Non-pigmented ciliary epithelial cell (primary cell): ENCODE results near the gene POP5.

Source experiments
- DNase-seq: peaks from one replicate; pipeline ENCODE4 v3.0.0-alpha.2; 2010; ENCODE audit warnings: low read depth

Gene POP5

DNA sequence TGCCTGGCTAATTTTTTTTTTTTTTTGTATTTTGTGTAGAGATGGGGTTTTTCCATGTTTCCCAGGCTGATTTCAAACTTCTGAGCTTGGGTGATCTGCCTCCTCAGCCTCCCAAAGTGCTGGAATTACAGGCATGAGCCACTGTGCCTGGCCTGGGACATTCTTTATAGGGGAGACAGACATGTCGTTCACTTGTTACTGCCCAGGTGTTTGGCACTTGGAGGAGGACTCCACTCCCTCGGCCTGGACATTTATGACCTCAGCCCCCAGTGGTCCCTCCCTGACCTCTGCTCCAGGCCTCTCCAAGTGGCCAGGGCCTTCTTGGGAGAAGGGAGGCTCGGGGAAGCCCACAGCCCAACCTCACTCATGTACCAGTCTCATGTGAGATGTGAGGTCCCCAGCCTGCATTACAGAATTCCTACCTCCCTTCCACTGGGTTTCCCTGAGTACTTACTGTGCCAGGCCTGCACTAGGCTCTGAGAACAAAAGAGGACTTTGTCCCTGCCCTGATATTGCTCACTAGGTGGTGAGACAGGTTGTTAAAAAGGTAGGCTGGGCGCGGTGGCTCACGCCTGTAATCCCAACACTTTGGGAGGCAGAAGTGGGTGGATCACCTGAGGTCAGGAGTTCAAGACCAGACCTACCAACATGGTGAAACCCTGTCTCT is 9.7 kb upstream of the POP5 start:
- DNase-seq = no peak

DNA sequence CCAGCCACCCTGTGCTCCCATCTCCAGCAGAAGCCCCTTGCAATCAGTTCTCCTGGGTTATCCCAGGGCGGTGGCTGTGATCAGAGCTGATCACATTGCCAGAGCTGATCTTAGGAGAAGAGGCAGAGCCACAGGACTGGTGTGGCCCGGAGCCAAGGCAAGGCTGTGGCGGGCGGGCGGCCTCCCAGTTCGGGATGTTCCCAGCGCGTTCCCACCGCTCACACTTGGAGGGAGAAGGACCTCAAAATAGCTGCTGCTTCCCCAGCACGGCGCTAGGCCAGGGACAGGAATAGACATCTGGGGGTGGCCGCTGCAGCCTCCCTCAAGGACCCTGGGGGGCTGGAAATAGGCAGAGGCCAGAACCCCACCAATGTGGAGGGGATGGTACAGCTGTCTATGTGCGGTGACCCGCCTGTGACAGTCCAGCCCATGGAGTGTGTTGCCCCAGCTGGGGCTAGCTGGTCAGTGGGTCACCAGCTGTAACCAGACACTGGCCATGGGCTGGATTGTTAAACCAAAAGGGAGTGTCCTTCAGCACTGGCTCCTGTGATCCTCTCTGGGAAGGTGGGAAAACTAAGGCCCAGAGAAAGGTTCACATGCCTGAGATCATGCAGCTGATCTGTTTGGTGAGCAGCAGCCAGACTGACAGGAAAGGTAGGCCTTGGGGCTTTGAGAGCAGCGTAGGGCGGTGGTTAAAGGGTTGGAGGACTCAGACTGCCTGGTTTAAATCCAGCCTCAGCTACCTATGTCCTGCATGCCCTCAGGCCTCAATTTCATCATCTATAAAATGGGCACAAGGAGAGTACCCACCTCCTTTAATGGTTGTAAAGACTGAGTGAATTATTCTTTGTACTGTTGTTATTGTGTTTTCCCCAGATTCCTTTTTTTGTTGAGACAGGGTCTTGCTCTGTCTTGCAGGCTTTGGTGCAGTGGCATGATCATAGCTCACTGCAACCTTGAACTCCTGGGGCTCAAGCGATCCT is 8.0 kb upstream of the POP5 start:
- no peak for DNase-seq

DNA sequence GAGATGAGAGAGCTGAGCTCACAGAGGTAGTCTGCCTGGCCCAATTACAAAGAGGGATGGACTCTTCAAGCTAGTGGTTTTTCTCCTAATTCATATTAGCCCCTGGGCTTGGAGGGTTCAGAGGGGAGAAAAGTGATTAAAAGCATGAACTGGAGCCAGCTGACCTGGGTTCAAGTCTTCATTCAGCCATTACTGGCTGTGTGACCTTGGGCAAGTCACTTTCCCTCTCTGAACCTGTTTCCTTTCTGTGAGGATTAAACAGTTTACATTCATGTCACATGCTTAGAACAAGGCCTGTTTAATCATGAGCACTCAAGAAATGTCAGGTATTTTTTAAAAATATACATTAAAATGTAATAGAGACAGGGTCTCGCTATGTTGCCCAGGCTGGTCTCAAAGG is 7.2 kb upstream of the POP5 start:
- no peak for DNase-seq

DNA sequence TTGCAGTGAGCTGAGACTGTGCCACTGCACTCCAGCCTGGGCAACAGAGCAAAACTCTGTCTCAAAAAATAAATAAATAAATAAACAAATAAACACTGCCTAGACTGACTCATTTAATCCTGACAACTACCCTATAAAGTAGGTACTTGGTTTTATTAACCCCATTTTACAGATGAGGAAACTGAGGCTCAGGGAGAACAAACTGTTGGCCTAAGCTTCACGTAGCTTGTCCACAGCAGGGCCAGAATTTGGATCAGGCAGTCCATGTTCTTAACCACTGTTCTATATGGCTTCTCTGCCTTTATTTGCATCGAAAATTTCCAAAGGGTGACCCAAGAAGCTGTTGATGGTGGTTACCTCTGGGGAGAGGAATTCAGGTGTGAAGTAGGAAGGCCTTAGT is 5.7 kb upstream of the POP5 start:
- DNase-seq = no peak

DNA sequence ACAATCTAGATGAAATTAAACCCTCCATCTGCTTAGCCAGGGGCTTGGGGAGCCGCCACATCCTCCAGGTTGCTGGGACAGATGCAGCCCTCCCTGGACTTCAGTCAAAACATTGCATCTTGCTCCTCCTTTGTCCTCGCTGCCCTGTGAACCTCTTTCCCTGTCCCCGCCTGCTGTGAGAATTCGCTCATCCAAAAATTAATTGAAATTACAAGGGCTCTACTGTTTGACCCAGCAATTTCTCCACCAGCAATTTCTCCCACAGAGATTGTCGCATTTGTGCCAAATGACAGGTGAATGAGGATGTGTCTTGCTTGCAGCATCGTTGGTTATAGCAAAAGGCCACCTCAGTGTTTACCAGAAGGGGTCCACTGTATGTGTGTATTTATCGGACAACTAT is 5.0 kb upstream of the POP5 start:
- no peak for DNase-seq

DNA sequence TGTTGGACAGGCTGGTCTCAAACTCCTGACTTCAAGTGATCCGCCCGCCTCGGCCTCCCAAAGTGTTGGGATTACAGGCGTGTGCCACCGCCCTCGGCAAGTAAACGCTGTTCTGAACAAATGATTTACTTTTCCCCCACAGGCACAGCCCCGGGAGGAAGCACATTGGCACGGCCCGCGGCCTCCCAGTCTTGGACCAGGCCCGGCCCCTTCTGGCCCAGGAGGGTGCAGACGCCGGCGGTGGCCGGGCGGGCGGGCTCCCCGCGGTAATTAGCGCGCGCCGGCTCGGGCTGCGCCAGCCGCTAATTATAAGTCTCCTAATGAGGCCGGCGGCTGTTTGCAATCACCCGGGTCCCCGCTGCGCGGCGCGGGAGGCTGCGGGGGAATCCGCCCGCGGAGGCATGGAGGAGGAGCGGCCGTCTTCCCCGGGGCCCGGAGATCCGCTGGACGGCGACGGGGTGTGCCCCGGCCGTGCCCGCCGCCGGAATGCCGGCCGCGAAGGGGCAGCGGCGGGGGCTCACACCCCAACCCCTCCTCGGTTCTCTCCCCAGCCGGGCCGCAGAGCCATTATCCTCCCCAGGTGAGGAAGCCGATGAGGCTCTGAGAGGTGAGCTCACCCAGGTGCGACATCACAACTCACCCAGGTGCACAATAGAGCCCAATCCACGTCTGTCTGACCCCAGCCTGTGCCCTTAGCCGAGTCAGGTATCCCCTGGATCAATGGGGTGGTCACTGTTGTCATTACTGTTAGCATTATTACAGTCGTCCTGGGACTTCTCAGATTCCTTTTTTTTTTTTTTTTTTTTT is 3.3 kb upstream of the POP5 start:
- no peak for DNase-seq

DNA sequence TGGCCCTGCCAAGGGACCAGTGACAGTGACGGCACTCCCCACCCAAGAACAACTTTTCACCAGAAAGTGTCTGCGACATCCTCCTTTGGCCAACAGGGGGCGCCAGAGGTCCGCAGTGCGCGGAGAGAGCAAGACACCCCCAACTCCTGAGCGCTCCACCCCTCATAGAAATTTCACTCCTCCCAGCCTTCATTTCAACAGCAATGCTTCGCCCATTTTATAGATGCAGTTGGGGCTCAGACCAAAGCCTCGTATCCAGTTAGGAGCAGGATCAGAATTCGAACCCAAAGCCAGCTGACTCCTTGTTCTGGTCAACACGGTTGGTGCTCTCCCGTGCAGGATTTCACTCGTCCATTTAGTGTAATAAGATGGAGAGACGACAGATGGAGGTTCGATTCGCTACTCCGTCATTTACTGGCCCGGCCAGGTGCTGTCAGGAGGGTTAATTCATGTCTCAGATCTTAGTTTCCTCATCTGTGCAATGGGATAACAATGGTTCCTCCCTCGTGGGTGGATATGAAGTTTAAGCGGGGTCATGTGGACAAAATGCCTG is 2.4 kb upstream of the POP5 start:
- no peak for DNase-seq

DNA sequence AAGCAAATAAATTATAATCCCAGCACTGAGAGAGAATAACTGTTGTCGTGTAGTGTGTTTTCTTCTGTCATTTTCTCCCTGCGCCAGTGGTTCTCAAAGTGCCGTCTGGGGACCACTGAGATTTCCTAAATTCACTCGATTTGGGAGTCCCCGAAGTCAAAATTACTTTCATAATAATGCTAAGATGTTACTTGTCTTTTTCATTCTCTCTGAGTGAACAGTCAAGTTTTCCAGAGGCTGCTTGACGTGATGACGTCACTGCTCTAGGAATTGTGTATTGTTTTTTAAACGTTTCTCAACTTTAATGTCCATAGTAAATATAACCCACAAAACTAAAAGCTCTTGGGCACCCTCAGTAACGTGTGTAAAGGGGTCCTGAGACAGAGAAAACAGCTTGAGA is 796 bp upstream of the POP5 start:
- no peak for DNase-seq

DNA sequence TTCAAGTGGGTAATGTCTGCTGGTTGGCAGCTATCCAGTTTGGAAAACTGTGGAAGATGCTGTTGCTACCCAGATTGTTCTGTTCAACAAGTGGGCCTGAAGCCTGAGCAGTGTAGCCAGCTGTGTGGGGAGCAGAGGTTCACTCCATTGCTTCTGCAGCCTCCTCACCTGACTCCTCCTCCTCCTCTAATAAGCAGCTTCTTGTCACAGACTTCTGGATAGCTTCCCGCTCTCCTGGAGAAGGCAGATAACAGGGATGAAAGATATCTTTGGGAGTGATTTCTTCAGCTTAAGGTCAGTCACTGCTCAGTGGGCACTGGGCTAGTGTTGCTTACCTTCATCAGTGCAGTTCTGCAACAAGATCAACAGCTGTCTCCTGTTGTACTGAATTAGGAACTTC is 2.0 kb downstream of the POP5 start:
- no peak for DNase-seq

DNA sequence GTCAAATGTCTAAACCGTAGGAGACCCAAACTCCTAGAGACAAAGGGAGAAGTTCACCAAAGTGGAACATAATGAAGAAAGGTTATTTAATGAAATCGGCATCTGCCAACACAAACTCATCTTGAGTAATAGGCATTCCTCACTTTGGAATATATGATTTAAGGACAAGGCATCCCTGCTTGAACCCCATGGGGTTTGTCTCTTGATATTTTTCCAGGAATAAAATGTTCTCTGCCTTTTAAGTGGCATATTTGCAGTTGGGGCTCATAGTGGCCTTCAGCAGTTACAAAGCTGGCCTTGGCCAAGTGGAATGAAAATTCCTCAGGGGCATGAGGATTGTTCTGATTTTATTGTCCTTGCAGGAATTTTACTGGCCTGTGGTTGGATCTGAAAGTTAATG is 7.1 kb downstream of the POP5 start:
- no peak for DNase-seq

GRCh38 chr12:120573560-120573959 is 7.6 kb downstream of the POP5 start:
- DNase-seq = no peak

DNA sequence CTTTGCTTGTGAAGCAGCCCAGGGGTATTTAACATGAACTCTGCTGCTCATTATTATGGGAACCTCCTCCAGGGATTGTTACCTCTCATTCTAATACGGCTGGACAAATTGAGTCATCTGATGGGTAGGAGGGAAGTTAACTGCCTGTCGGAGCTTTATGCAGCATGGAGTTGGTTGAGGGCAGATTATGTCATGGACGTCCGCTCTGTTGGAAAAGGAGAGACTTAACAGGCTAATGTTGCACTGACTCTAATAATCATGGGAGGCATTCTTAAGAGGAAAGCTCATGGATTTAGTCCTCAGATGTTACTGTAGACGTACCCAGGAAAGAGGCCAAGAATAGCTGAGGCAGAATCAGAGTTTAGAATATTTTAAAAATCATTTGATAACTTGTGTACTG is 9.9 kb downstream of the POP5 start:
- DNase-seq = no peak

- DNase-seq = no peak
Measured at GRCh38 chr12:120563495-120563894, 17.7 kb downstream of the POP5 start.

GRCh38 chr12:120562906-120563305 is 18.3 kb downstream of the POP5 start:
- no peak for DNase-seq

GRCh38 chr12:120557589-120557988 is 23.6 kb downstream of the POP5 start:
- no peak for DNase-seq

GRCh38 chr12:120554678-120555077 is 26.5 kb downstream of the POP5 start:
- no peak for DNase-seq

- DNase-seq = no peak
Measured at GRCh38 chr12:120546050-120546386, 35.2 kb downstream of the POP5 start.

GRCh38 chr12:120544691-120545090 is 36.5 kb downstream of the POP5 start:
- DNase-seq = no peak

DNA sequence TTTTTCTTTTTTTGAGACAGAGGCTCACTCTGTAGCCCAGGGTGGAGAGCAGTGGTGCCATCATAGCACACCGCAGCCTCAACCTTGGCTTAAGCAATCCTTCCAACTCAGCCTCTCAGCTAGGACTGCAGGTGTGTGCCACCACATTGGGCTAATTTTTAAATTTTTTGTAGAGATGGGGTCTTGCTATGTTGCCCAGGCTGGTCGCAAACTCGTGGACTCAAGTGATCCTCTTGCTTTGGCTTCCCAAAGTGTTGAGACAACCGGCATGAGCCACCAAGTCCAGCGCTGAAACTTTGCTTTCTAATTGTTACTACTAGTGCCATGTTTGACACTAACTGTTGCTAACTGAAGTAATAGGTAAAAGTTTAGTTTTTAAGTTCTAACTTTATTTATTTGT is 39.0 kb downstream of the POP5 start:
- DNase-seq = no peak

GRCh38 chr12:120540445-120540844 is 40.8 kb downstream of the POP5 start:
- no peak for DNase-seq

- no peak for DNase-seq
Measured at GRCh38 chr12:120539303-120539702, 41.9 kb downstream of the POP5 start.
